ENCODE results near the gene NT5DC4.

Gene NT5DC4

DNA sequence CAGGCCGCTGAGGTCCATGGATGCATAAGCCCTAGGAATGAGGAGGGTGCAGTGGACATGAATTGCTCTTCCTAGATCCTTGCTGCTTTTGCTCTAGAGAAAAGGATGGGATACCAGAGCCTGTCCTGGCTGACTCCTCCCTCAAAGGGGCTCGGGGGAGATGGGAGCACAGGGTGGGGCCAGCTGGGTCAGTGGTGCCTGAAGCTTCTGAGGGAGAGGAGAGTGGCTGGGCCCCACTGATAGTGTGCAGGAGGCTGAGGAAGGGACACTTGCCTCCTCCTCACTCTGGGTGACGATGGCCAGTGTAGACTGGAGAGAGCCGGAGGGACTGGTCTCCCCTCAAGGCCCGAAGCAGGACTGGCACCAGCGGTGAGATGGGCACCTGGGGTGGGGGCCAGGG, at the start of gene NT5DC4:
NT5DC4 (plus strand) TSS at position 236 of the 400 bp plus-strand sequence; CDS start at position 296, 60 bp downstream.
- no peak for DNase-seq (ENCODE audit: low spot score)

DNA sequence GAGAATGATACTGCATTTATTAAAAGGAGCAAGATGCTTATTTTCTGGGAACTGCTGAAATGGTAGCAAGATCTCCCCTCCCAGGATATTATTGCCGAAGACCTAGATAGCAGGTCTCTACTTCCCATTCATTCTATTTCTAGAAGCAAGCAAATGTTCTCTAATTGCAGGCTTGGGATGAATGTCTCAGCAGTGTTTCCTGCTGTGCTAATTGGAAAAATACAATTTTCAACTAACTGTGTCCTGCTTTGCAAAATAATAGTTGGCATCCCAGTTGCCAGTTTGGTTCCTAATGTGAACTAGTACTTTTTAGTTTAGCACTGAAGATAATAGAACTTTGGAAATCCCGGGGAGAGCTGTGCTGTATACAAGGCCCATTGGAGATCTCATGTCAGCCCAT, 49.0 kb upstream of the NT5DC4 start:
- no peak for DNase-seq (ENCODE audit: low spot score)

DNA sequence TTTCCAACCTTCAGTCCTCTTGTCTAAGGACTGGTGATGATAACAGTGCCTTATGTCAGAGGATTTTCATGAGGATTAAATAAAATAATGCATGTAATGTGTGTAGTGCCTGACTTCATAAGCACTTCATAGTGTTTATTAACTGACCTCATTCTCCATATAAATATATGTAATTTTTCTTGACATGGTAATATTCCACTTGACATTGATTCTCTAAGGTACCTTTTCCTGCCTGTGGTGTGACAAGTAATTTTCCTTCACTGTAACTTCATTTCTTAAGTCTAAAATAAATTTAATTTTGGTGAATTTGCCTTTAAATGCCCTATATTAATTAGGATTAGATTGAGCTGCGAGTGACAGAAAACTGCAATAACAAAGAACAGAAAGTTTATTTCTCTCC, 47.8 kb upstream of the NT5DC4 start:
- DNase-seq (ENCODE audit: low spot score): no peak

DNA sequence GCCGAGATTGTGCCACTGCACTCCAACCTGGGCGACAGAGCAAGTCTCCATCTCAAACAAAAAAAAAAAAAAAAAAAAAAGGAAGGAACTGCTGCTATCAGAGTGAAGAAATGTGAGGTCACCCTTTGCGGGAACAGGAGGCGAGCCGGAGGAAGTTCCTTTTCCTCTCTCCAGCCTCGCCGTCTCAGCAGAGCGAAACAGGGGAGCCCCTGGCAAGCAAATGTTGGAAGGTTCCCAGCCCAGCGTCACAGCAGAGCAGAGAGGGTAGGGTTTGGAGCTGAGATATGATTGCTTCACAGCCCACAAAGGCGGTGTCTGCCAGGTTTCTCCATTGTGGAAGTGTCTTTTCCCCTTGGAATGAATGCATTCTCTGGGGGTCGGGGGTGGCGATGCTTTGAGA, 46.6 kb upstream of the NT5DC4 start:
- no peak for DNase-seq (ENCODE audit: low spot score)

DNA sequence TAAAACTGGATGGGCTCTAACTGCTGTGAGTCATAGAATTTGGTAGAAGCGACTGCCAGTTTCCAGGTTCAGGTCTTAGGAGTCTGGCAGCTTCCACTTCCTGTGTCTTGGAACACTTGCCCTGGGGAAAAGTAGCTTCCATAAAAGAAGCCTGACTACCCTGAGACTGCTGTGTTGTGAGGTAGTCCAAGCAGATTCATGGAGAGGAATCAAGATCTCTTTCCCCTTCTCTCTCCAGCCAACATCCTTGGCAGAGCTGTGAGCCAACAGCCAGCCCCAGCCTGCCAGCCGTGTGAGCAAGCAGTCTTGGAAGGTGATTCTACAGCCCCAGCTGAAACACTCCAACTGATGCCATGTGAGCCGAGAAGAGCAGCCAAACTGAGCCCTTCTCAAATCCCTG, 41.3 kb upstream of the NT5DC4 start:
- DNase-seq (ENCODE audit: low spot score): no peak

DNA sequence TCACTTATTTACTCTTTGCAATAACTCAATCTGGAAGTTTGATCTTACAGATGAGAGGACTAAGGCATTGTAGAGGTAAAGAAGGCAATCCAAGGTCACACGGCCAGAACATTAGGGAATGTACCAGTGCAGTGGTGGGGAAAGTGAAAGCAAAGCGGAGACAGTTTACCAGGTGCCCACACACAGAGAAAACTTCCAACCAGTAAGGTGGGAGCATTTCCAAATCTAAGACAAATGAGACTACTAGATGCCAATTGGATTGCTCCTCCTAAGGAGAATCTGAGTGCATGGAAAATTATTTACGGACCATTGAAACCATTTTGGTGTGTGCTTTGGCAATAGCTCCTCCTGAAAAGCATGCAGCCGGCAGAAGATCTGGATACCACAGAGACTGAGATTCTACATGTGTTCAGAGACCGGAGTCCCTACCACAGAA, 40.1 kb upstream of the NT5DC4 start:
- no peak for DNase-seq (ENCODE audit: low spot score)

DNA sequence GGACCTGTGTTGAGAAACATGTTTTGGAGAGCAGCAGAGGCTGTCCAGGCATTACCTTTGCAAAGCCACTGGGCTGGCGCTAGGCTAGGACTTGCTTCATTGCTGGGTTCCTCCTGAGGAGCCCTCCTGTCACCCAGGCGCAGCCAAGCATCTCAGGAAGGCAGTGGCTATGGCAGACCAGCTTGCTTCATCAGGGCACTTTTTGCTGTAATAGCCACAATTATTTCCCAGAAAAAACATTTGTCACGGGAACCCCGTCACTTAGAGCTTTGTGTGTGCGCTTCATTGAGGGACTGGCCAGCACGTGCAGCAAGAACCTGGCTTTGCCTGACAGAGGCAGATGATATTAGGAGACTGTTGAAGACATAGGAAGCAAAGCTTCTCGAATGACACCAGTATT, 38.7 kb upstream of the NT5DC4 start:
- no peak for DNase-seq (ENCODE audit: low spot score)

DNA sequence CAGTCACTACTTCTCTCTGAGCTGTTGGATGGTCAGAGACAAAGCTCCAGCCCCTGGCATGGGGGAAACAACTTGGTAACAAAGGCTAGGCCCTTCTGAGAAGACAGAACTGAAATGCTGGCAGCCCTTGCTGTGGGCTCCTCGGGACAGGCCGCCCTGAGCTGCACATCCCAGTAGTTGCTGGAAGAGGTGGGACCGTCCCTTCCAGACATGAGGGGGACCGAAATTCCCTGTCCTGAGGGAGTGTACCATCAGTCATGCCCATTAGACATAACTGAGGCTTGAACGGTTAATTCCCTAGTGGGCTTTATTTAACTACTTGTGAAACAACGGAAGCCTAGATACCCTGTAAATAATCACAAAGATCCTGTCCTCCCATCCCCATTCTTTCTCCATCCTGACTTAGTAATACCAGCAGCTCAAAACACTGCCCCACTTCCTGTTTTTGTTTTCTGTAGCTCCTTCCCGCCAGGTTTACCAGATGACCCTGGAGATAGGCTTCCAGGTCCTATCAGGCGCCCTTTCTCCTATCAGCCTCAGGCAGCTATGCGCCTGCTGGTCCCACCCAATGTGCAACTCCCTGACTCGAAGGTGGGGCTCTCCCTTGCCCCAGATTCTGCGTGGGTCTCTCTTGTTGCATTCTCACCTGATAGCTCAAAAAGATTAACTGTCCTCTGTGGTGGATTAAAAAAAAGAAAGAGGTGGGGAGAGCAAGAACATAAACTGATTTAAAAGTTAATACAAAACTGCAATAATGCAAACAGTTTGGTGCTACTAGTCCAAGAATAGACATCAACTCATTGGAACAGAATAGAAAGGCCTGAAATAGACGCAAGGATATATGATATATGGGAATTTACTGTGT, 37.0 kb upstream of the NT5DC4 start:
- DNase-seq (ENCODE audit: low spot score): peak; percentile 37

DNA sequence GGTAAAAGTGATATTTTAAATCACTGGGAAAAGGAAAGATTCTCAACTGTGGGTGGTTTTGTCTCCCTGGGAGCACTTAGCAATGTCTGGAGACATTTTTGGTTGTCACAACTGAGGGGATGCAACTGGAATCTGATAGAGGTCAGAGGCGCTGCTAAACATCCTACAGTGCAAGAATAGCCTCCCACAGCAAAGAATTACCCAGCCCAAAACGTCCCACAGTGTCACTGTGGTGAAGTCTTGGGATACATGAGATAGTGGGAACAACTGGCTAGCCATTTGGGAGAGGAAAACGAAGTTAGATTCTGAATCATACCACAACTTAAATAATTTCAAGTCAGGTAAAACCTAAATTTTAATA, 36.4 kb upstream of the NT5DC4 start:
- no peak for DNase-seq (ENCODE audit: low spot score)

DNA sequence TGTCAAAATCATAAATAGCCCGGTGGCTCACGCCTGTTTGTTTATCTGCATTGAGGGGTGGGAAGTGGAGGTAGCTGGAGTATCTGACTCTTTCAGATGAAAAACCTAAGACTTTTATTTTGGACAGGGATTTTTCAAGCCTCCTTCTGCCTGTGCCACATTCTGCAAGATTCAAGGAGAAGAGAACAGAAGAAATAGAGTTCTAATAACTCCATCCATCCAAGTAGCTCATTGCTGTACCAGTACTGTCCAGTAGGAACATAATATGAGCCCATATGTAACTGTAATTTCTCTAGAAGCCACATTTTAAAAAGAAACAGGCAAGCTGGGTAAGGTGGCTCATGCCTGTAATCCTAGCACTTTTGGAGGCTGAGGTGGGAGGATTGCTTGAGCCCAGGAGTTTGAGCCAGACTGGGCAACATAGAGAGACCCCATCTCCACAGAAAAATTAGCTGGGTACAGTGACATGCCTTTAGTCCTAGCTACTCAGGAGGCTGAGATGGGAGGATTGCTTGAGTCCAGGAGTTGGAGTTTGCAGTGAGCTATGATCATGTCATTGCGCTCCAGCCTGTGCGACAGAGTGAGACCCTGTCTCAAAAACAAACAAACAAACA, 35.4 kb upstream of the NT5DC4 start:
- DNase-seq (ENCODE audit: low spot score): no peak

DNA sequence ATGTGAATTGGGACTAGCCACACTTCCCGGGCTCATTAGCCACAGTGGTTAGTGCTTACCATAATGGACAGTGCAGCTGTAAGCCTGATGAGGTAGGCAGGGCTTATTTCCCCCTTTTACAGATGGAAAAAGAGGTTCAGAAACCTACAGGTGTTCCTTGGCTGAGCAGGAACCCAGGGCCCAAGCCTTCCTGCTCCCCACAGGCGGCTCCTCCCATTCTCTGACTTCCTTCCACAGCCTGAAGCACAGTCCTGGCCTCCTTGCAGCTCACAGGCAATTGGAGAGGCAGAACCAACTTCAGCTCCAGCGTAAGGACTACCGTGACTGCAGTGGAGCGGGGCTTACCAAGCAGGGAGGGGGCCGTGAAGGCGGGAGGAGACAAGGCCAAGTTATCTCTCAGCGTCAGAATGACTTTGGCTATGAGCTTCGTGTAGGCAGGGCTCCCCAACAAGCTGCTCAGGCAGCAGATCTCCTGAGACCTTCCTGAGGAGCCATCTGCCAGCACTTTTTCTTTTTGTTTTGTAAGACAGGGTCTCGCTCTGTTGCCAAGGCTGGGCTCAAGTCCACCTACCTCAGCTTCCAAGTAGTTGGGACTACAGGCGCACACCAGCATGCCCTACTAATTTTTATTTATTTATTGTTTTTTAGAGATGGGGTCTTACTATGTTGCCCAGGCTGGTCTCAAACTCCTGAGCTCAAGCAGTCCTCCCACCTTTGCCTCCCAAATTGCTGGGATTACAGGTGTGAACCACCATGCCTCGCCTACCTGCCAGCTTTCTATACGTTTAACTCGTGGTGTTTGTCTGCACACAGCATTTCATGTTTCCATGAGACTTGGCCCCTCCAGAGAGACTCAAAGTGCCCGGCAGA, 34.2 kb upstream of the NT5DC4 start:
- no peak for DNase-seq (ENCODE audit: low spot score)

DNA sequence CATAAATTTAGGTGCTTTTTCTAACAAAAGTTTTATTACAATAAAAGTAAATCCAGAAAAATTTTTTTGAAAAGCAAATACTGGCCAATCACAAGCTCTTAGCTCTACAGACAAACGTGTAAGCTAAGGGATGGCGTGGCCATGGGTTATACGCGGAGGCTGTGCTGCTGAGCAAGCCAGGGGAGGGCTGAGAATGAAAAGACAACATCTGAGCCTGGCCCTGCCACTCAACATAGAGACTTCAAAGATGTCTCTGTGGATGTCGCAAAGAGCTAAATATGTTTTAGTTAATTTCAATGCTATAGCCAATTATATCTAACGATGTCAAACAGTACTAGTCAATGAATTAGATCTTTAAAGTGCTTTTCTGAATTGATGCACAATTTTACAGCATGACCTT, 33.3 kb upstream of the NT5DC4 start:
- no peak for DNase-seq (ENCODE audit: low spot score)

DNA sequence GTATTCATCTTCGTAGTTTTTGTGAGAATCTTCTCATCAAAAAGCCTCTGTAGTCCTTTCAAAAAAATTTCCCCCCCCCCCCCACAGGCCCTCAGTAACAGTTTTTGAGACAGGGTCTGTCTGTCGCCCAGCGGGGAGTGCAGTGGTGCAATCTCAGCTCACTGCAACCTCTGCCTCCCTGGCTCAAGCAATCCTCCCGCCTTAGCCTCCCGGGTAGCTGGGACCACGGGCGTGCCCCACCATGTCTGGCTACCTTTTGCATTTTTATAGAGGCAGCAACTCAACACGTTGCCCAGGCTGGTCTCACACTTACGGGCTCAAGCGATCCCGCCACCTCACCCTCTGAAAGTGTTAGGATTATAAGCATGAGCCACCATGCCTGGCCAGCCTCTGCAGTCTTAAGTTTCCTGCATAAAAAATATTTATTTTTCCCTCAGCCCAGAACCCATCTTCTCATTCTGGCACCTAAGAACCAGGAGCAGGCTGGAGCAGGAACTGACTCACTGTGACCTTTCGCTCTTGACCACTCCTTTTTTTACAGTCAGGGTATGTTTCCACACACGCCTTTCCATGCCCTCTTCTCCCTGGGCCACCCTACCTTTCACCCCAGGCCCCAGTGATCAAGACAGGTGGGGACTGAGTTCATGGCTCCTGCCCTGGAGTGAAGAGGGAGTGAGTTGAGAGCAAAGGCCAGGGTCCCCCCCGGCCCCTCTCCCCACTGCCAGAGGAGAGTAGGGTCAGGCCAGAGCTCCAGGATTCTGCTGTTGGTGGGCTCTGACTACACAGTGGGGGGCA, 32.5 kb upstream of the NT5DC4 start:
- DNase-seq (ENCODE audit: low spot score): peak; percentile 47

DNA sequence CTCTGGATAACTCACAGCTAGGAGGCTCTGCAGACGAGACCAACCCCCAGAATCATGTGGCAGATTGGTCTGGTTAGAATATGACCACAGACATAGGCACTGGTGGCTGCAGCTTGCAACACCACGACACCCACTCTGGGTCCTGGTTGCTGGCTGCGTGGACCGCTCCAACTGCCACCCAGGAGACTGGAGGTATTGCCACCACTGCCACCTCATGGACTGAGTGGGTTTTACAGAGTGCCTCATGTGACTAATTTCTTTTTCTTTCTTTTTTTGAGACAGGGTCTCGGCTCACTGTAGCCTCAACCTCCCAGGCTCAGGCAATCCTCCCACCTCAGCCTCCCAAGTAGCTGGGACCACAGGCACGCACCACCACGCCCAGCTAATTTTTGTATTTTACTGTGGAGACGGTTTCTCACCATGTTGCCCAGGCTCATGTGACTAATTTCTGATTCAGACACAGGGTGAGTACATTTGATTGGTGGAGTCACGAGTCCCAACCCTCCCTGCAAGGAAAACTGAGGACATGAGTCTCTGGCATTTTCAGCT, 29.9 kb upstream of the NT5DC4 start:
- DNase-seq (ENCODE audit: low spot score): no peak

DNA sequence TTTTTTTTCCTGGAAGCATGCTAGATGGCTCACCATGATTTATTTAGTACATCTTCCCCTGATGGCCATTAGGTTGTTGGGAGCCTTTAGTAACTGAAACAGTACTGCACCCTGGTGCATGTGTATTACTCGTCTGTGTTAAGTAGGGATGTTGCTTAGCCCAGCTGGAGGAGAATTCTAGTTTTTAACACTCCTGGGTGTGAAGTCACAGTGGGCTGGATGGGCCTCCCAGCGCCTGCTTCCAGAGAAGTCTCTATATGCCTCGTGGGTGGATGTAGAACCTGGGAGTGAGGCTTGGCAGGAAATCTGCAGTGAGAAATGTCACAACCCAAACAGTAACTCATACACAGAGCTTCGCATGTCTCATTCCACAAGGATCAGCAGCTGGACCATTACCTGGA, 28.9 kb upstream of the NT5DC4 start:
- no peak for DNase-seq (ENCODE audit: low spot score)

DNA sequence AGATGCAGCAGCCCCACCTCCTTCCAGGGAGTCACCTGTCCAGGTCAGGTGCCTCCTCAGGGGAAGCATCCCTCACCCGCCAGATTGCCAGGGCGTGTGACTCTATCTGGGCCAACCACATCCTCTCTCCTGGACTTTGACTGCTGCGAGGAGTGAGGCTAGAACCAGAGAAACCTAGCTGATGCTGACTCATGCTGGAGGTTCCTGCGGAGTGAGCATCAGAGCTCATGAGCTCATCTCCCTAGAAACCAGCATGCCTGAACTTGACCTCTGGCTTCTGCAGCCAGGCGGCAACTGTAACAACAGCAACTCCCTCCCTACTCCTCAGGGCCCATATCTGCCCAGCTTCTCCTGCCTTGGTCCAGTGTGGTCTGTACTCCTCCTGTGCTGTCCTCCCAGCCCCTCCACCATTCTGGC, 28.3 kb upstream of the NT5DC4 start:
- peak; percentile 94 for DNase-seq (ENCODE audit: low spot score)

DNA sequence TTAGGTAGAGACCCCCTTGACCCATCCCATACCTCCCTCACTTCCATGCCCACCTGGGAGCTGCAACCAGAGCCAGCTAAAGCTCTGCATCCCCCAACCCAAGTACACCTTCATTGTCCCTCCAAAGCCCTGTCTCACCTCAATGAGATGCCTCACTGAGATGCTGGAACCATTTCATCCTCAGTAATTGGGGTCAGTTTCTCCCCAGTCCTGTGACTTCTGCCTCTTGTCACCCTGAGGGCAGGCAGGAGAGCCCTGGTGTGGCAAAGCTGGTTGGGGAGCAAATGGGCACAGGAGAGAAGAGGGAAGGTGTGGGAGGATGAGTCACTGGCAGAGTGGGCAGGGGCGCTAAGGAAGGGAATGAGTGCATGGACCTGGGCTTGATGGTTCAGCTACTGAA, 27.9 kb upstream of the NT5DC4 start:
- DNase-seq (ENCODE audit: low spot score): peak; percentile 31

DNA sequence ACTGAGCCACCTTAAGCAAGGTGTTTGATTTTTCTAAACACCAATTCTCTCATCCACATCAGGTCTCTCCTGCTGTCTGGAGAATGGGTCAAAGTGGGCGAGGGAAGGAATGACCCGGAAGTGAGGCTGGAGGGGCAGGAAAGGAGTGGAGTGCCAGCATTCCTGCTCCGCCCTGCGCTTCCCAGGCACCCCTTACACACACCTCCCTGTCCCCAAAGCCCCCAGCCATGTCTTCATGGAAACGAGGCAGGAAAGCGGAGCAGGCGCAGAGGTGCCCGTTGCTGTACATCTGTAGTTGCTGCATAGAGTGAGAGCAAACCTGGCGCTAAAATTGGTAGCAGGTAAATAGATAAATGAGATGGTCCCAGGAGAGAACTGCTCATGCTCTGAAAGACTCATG, 27.2 kb upstream of the NT5DC4 start:
- no peak for DNase-seq (ENCODE audit: low spot score)

DNA sequence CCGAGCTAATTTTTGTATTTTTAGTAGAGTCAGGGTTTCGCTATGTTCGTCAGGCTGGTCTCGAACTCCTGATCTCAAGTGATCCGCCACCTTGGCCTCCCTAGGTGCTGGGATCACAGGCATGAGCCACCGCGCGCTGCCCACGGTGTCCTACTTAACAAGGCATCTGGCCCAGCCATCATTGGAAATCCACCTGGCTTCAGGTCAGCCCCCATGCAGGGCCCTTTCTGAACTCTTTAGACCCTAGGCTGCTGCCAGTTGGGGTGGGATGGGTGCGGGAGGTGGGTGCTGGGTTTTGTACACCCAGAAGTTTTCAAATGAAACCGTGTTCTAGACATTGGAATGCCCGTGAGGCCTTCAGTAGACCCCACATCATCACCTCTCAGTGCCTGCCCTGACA, 26.6 kb upstream of the NT5DC4 start:
- DNase-seq (ENCODE audit: low spot score): no peak

DNA sequence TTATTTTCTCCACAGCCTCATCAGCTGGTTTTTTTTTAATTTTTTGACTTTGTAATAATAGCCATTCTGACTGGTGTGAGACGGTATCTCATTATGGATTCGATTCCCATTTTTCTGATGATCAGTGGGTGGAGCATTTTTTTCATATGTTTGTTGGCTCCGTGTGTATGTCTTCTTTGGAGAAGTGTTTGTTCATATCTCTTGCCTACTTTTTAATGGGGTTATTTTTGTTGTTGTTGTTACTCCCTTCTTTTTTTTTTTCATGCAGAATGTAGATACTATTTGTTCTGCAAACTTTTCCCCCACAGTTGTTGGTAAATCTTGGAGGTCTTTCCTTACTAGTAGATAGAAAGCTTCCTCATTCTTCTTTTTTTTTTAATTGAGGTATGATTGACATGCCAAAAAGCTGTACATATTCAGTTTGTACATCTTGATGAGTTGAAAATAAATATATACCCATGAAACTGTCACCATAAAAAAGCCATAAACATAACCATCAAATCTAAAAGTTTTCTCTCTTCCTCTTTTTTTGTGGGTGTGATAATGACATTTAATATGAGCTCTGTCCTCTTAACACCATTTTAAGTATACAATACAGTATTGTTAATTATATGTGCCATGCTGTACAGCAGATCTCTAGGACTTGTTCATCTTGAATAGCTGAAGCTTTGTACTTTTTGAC, 21.8 kb upstream of the NT5DC4 start:
- no peak for DNase-seq (ENCODE audit: low spot score)

Measured in LoVo (cell line).